Aorta (tissue), 5 donors: ENCODE results near the gene SDS. TPM values are rescaled to one million over a fixed set of nuclear protein-coding genes. Genes with fewer than 3 reads are reported as not detected.
A peak's percentile ranks its signal among the peaks of the same experiment; 100 is the strongest.

Source experiments
- ATAC-seq: fragments of 200-7000 bp; cut with Tn5 transposase; one replicate; pipeline ENCODE4 v1.9.1; 2022; ENCODE audit warnings: moderate library complexity; ENCODE audit not compliant: low FRiP score
- DNase-seq, 2 donors: peaks; one replicate each; pipeline ENCODE4 v3.0.0-alpha.2; 2020
- H3K27ac ChIP-seq, 2 donors: one replicate each; pipeline ENCODE4 v1.5.1; 2013; ENCODE audit warnings: low read length in 2 of 2, mild to moderate bottlenecking in 2 of 2, moderate library complexity in 2 of 2, control low read depth in 1 of 2, inconsistent platforms in 1 of 2, low read depth in 1 of 2
- H3K27me3 ChIP-seq, 2 donors: one replicate each; pipeline ENCODE4 v1.6.1; 2013; ENCODE audit warnings: control low read depth in 1 of 2, low read length in 1 of 2, mild to moderate bottlenecking in 1 of 2, moderate library complexity in 1 of 2; ENCODE audit not compliant: insufficient read depth in 2 of 2, control insufficient read depth in 1 of 2
- H3K36me3 ChIP-seq, 2 donors: one replicate each; pipeline ENCODE4 v1.6.1; 2013; ENCODE audit warnings: control low read depth in 1 of 2, low read length in 1 of 2, mild to moderate bottlenecking in 1 of 2; ENCODE audit not compliant: insufficient read depth in 2 of 2, control insufficient read depth in 1 of 2
- H3K4me1 ChIP-seq, 2 donors: one replicate each; pipeline ENCODE4 v1.6.1; 2013; ENCODE audit warnings: low read length in 2 of 2, control low read depth in 1 of 2, mild to moderate bottlenecking in 1 of 2, moderate library complexity in 1 of 2; ENCODE audit not compliant: insufficient read depth in 2 of 2, control insufficient read depth in 1 of 2
- H3K4me3 ChIP-seq, 2 donors: one replicate each; pipeline ENCODE4 v1.5.1; 2013; ENCODE audit warnings: low read length in 2 of 2, control low read depth in 1 of 2, mild to moderate bottlenecking in 1 of 2
- H3K9me3 ChIP-seq: one replicate; pipeline ENCODE4 v1.6.1; 2013; ENCODE audit warnings: mild to moderate bottlenecking, low read length; ENCODE audit not compliant: control insufficient read depth
- whole genome bisulfite sequencing, 2 donors: extraction: QIAGEN DNeasy Blood & Tissue Kit; methylation state at CpG; one replicate each; pipeline ENCODE4 v1.1.7; 2013; 5-methylcytosine and 5-hydroxymethylcytosine counted together
- intact Hi-C, 2 donors: fragments of 100-400 bp; cut with DNase I; formaldehyde crosslinking; loops; one replicate each; pipeline versions ENCODE4 v1.14.2 to v1.15.0; 2022
- polyA plus RNA-seq, 2 donors: library from polyadenylated mRNA; stranded (reverse); fragments of 200-250 nt; gene quantifications; one replicate each; pipeline ENCODE4 v1.2.3, GENCODE V29; 2013
- total RNA-seq, 2 donors: library from RNA; stranded (reverse); fragmentation: NEBNext Ultra II Directional; extraction: Animal tissue kit (Norgen Biotek cat#: 25700); gene quantifications; one replicate each; pipeline ENCODE4 v1.2.1, GENCODE V29; 2021
- donor health status: healthy with polysubstance abuse.
- donor health status: Bipolar disorder and iron deficiency.
- donor health status: DM: no; HTN: no; CAD: no.
- donor health status: DM: no; HTN: no; CAD: no.
- donor health status: DM: yes; HTN: yes; CAD: no.

SDS gene
- total and polyA plus RNA-seq, 4 donors = 1.0 to 9.9 (median 3.1) TPM

DNA sequence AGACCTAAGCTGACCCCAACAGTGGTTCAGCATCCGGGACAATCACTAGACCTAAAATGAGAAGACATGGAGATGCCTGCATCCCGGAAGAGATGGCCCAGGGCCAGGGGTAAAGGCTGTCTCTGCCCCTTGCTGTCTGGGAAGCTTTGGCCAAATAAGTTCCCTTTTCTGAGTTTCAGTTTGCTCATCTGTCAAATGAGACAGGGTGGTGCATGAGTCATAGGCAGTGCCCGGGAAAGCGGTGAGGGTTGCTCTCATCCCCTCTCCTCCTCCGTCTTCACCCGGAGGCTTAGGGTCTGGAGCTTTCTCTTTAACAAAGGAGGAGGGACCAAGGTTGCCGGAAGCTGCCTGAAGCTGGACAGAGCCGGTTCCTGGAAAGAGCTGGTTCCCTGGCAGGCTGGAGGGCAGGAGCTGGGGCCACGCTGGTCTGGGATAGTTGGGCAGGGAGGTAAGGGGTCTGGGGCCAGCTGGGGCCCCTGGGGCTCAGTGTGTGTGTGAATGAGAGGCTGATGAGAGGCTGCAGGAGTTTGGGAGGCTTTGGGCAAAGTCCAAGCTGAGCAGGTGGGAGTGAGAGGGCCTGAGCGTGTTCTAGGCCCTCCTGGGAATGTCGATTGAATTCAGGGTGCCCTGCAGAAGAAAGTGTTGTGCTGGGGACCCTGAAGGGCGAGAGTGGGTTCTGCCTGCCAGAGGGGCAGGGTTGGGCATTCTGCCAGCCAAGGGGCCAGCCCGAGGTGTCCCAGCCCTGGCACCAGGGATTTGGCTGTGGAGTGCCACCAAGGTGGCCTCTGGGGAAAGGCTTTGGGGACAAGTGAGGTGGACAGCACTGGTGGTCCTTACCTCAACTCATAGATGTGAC, 18.6 kb upstream of the SDS start, which contains the start of gene SDSL:
SDSL (plus strand) TSS at position 351 of the 856 bp plus-strand sequence. CDS start 5,603 bp downstream, outside the sequence.
- no peaks in the 10 kb centered on the region for H3K27me3 ChIP-seq
- no peak within 1 kb of the TSS for H3K27ac ChIP-seq
- no peaks in the 10 kb centered on the region for H3K36me3 ChIP-seq
- peak within 1 kb of the TSS; percentile 50 to 52 for H3K4me3 ChIP-seq
- intact Hi-C loops = loop anchor here (5.0 to 10.0 kb wide), 3 partner anchors 107 to 225 kb away; no protein-coding TSS in a partner anchor
- ATAC-seq (peak; percentile 75), DNase-seq (peak; percentile 82 to 90)
- H3K9me3 ChIP-seq = no peaks in the 10 kb centered on the region
- 2% methylated on average over 11 to 13 of the region's 13 CpGs for WGBS, 2 donors
- no peaks in the 10 kb centered on the region for H3K4me1 ChIP-seq

DNA sequence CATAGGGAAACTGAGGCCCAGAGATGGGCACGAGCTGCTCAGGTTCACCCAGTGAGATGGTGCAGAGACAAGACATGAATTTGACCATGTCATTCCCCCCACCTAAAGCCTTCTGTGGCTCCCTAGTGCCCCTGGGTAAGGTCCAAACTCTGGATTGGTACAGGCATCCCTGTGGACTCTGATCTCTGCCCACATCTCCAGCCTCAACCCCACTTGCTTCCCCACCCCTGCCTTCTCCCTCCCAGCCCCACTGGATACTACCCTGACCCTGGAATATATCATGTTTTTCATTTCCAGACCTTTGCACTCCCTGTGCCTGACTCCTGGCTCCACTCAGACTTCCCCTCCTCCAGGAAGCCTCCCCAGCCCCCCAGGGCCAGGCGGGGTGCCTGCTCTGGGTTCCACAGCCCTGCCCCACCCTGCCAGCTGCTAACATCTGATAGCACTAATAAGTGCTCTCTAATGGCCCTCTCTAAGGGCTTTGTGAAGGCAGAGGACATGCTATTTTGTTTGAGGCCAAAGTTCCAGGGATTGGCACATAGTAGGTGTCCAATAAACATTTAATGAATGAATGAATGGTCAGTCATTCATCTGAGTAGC, 17.4 kb upstream of the SDS start:
- intact Hi-C loops = loop anchor here (5.0 to 10.0 kb wide), 3 partner anchors 106 to 224 kb away; no protein-coding TSS in a partner anchor
- Histone ChIP-seq H3K4me1 (no peaks in the 10 kb centered on the region), H3K27ac (no peak overlapping the region), H3K4me3 (no peak overlapping the region), H3K36me3 (no peaks in the 10 kb centered on the region), H3K27me3 (no peaks in the 10 kb centered on the region), H3K9me3 (no peaks in the 10 kb centered on the region)
- WGBS, 2 donors = 73 to 74% methylated on average over 2 of the region's 2 CpGs
- no peak for ATAC-seq
- DNase-seq = peak in 1 of 2 donors; percentile 27

DNA sequence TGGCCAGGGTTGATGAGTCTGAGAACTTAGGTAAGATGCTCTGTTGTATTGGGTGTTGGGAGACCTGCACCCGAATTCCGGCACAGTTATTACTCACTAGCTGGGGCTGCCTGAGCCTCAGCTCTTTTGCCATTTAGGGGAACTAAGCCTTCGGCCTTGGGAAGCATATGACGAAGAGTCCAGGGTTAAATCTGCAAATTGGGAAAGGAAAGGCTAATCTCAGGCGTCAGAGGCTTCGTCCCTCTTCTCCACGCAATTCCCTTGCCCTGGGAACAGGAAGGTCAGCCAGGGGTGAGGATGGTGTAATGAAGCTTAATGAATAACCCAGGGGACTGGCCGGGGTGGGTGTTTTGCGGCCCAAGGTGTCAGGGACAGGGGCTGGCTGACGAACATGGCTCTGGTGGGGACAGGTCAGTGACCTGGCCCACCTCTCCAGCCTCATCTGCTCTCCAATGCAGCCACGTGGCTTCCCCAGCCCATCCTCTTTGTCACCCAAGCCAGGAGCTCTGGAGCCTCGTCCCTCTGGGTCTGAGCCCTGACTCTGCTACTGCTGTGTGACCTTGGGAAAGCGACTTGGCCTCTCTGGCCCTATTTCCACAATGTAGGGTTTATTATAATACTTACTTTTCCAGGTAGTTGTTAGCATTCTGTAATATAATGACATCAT, 14.7 kb upstream of the SDS start:
- no peaks in the 10 kb centered on the region for H3K9me3 ChIP-seq
- ATAC-seq = no peak
- no peak overlapping the region for H3K4me3 ChIP-seq
- intact Hi-C loops = no loop called here
- H3K36me3 ChIP-seq = no peaks in the 10 kb centered on the region
- H3K4me1 ChIP-seq = no peaks in the 10 kb centered on the region
- peak; percentile 66 to 74 for DNase-seq
- no peaks in the 10 kb centered on the region for H3K27me3 ChIP-seq
- WGBS, 2 donors = 45 to 48% methylated on average over 13 of the region's 13 CpGs
- no peak overlapping the region for H3K27ac ChIP-seq

DNA sequence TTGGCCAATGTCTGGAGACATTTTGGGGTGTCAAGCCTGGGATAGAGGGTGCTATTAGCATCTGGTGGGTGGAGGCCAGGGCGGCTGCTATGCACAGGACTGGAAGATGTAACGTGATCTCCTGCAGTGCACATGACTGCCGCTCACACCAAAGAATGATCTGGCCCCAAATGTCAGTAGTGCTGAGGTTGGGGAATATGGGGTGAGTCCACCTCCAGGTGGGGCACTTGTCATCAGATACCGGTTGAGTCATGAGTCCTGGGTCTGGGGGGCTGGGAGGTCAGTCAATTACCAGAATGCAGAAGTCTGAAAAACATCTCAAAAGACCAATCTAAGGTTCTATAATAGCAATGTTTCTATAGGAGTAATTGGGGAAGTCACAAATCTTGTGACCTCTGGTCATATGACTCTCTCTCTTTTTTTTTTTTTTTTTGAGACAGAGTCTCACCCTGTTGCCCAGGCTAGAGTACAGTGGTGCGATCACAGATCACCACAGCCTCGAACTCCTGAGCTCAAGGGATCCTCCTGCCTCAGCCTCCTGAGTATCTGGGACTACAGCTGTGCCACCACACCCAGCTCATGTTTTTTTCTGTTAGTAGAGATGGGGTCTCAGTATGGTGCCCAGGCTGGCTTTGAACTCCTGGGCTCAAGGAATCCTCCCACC, 12.5 kb upstream of the SDS start:
- no peaks in the 10 kb centered on the region for H3K9me3 ChIP-seq
- no peaks in the 10 kb centered on the region for H3K27me3 ChIP-seq
- peak; percentile 57 to 70 for DNase-seq
- intact Hi-C loops = no loop called here
- WGBS, 2 donors = 57 to 60% methylated on average over 6 of the region's 6 CpGs
- H3K4me3 ChIP-seq = no peak overlapping the region
- no peak overlapping the region for H3K27ac ChIP-seq
- no peaks in the 10 kb centered on the region for H3K4me1 ChIP-seq
- H3K36me3 ChIP-seq = no peaks in the 10 kb centered on the region
- no peak for ATAC-seq

DNA sequence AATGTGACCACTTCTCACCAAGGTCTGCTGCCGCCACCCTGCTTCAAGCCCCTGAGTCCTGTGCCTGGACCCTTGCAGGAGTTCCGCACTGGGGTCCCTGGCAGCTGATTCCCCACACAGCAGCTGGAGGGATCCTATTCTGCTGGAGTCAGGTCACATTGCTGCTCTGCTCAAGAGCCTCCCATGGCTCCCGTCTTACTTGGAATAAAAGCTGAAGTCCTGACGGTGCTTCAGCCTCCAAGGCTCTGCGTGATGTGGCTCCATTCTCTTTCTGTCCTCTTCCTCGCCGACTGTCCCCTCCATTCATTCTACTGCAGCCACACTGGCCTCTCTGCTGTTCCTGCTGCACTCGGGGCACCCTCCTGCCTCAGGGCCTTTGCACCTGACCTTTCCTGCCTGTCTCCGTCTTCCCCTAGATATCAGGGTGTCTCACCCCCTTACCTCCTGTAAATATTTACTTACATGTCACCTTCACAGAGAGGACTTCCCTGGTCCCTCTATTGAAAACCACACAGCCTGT, 10.9 kb upstream of the SDS start:
- DNase-seq (peak in 1 of 2 donors; percentile 59), ATAC-seq (no peak)
- H3K27ac ChIP-seq = no peak overlapping the region
- no peaks in the 10 kb centered on the region for H3K36me3 ChIP-seq
- 84 to 85% methylated on average over 9 of the region's 9 CpGs for WGBS, 2 donors
- H3K9me3 ChIP-seq = no peaks in the 10 kb centered on the region
- no peaks in the 10 kb centered on the region for H3K27me3 ChIP-seq
- intact Hi-C loops = no loop called here
- no peak overlapping the region for H3K4me3 ChIP-seq
- no peaks in the 10 kb centered on the region for H3K4me1 ChIP-seq

DNA sequence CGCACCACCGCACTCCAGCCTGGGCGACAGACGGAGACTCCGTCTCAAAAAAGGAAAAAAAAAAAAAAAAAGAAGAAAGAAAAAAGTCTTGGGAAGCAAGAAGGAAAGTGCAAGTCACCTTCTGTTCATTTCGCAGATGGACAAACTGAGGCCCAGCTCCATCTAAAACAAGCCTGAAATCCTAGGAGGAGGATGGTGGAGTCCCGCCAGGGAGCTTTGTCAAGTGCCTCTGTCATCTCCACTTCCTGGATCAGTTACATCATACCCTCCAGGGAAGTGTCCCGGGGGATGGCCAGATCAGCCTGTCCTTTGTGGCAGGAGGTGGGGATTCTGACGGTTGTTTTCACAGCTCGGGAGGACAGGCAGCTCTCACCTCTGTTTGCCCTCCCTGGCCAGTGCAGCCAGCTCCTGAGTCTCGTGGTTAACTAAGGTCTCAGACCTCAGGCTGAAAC, 9.8 kb upstream of the SDS start:
- ATAC-seq (no peak), DNase-seq (no peak)
- Histone ChIP-seq H3K9me3 (no peaks in the 10 kb centered on the region), H3K27ac (no peak overlapping the region), H3K4me3 (no peak overlapping the region), H3K4me1 (no peaks in the 10 kb centered on the region), H3K36me3 (no peaks in the 10 kb centered on the region), H3K27me3 (no peaks in the 10 kb centered on the region)
- intact Hi-C loops = no loop called here
- WGBS, 2 donors = 50 to 52% methylated on average over 10 to 11 of the region's 11 CpGs

DNA sequence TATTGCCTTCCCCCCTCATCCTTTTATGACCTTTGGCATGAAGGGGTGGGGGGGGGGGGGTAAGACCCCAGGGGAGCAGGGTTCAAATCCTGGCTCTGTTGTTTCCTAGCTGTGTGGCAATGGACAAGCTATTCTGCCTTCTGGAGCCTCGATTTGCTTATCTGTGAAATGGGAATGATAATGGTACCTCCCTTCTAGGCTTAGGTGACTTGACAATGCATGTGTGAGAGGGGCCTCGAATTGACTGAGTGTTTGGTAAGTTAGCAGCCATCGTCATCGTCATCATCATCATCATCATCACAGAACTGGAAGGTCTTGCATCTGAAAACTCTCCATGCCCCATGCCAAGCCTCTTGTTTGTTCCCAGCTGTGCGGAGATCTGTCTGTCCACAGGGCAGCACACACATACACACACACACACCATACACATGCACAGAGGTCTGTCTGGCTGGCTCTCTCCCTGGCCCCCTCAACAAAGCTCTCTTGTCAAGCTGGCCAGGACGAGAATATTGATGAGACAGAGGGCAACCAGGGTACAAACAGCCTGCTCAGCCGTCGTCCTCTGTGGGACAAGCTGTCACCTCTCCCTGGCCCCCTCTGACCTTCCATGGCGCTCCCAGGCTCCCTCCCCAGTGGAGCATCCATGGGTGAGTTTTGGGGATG, 5.9 kb upstream of the SDS start:
- intact Hi-C loops = no loop called here
- Histone ChIP-seq H3K9me3 (no peaks in the 10 kb centered on the region), H3K27ac (no peak overlapping the region), H3K4me1 (no peaks in the 10 kb centered on the region), H3K4me3 (no peak overlapping the region), H3K36me3 (no peaks in the 10 kb centered on the region), H3K27me3 (no peaks in the 10 kb centered on the region)
- ATAC-seq (no peak), DNase-seq (no peak)
- WGBS, 2 donors = 58 to 59% methylated on average over 9 of the region's 9 CpGs
